Ramos (cell line): ENCODE results near the gene ARSA.
"Not testable (repeated sequence)": the region's sequence is repeated elsewhere in the genome, so short reads cannot be mapped to it uniquely, and the experiment has no call there.

Experiments
- in situ Hi-C: fragments of 300-500 bp; cut with MboI; formaldehyde crosslinking; loops from one replicate; pipeline ENCODE4 v1.14.3; 2022; ENCODE audit warnings: low sequenced_read_pairs; ENCODE audit not compliant: unreplicated experiment

The ARSA gene

DNA sequence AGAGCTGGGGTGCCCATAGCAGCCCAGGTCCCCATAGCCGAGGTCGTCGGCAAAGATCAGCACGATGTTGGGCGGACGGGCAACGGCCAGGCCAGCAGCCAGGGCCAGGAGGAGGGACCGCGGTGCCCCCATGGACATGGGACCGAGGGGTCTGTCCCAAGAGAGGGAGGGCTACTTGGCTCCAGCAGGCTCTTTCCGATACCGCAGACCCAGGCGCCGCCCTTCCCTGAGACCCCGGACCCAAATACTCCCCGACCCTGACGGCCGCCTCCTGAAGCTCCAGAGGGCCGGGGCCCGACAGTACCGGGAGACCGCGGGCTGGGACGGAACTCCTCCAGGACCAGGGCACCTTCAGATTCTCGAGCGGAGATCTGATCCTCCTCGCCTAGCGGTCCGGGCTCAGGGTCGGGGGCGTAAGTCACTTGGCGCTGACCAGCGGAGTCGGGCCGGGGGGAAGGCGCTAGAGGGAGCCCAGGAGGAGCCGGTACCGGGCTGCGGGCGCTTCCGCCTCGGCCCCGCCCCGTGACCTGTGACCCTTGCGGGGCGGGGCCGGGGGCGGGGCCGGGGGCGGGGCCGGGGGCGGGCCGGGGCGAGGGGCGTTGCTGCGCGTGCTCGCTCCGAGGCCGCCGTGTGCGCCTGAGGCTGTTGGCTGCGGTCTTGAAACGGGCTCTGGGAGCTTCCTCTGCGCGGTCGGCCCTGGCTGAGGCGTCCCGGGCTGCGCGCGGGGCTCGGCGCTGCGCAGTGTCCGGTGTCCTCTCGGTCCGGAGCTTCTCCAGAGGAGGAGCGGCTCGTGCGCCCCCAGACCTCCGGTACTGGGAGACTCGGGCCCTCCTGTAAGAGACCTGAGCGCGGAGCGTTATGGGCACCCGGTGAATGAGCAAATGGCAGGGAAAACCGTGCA, at the start of gene ARSA:
ARSA (minus strand) TSS at position 511 of the 901 bp plus-strand sequence; CDS start at position 138, 373 bp downstream.
- in situ Hi-C loops = no loop called here

DNA sequence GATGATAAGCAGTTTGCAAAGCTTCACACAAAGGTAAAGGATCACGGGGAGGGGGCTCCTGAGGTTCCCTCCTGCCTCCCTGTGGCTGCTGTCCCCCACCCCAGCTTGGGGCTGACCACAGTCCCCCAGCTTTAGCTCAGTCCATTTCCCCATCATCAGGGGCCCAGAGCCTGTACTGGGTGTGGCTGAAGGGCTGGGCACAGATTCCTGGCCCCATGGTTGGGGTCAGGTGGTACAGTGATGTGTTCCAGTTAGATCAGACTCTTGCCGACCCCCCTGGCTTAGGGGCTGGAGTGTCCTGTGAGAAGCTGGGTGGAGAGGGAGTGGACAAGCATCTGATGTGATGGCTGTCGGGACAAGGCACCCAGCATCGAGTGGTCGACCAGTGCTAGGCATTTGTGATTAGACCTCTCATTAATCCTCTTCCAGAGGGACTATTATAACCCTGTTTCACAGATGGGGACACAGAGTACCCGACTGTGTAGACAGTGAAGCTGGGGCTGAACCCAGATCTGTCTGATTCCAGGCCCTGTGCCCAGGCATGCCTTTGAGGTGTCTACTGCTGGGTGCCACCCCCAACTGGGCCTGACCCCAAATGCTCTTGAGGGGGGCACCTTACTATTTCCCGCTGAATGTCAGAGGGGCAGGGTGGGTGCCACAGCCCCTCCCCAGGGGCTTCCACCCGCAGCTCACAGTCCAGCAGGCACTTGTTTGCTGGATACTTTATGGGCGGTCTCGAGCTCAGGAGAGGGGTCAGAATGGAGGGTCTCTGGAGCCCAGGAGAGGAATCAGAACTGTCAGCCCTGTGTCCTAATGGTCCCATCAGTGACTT, 48.9 kb upstream of the ARSA start:
- in situ Hi-C loops = no loop called here

DNA sequence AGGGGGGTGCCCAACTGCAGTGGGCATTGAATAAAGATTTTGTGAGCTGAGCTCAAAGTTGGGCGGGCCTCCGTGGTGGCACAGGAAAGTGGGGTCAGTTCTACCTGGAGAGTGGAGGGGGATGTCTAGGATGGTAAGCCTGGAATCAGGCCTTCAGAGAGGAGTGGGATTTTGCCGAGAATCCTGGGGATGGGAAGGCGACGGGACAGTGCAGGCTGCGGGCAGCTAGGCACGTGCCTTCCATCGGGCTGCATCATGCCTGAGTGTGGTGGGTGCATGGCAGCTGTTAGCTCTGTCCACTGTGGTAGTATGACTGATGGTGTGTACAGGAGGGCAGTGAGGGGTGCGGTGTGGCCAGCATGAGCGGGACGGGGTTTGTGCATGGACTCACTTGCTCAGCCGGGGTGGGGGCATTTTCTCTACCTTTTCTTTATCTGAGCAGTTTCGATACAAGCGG, 48.3 kb upstream of the ARSA start:
- in situ Hi-C loops = no loop called here

DNA sequence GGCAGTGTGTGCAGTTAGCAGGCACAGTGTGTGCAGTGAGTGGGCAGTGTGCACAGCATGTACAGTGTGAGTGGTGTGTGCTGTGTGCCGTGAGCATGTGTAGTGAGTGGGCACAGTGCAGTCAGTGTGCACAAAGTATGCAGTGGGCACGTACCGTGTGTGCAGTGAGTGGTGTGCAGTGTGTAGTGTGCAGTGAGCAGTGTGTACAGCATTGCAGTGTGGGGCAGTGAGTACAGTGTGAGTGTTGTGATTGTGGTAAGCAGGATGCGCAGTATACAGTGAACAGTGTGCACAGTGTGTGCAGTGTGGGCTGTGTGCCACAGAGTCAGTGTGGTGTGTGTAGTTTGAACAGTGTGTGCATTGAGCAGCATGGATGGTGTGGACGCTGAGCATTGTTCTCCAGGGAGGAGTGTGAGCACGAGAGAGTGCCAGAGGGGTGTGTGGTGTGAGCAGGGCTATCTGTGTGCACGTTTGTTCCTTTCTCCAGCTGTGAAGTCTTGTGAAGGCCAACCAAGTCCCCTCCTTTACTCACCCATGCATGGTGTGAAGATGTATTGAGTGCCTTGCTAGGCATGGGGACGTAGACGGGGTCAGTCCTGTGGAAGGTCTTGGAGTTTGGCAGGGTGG, 47.7 kb upstream of the ARSA start:
- in situ Hi-C loops = no loop called here

DNA sequence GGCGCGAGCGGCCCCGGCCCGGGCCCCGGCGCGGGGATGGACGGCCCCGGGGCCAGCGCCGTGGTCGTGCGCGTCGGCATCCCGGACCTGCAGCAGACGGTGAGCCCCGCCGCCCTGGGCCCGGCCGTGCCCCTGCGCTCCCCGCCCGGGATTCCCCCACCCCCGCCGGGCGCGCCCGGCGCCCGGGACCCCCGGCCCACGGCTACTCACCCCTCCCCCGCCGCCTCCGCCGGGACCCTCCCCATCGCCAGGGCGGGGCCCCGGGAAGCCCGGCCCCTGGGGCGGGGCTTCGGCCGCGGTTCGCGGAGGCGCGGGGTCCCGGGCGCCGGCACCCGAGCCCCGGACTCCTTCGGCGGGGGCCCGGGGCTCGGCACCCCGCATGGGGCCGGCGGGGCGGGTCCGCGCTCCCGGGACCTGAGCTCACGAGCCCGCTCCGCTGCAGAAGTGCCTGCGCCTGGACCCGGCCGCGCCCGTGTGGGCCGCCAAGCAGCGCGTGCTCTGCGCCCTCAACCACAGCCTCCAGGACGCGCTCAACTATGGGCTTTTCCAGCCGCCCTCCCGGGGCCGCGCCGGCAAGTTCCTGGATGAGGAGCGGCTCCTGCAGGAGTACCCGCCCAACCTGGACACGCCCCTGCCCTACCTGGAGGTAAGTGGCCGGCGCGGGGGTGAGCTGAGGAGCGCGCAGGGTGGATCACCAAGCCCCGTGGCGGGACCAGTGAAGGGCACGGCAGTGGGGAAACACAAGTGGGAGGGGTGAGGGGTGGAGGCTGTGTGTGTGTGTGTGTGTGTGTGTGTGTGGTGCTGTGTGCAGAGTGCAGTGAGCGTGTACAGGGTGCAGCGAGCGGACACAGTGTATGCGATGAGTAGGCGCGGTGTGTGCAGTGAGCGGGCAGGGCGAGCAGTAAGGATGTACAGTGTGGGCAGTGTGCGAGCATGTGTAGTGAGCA, 46.9 kb upstream of the ARSA start:
- in situ Hi-C loops = no loop called here

DNA sequence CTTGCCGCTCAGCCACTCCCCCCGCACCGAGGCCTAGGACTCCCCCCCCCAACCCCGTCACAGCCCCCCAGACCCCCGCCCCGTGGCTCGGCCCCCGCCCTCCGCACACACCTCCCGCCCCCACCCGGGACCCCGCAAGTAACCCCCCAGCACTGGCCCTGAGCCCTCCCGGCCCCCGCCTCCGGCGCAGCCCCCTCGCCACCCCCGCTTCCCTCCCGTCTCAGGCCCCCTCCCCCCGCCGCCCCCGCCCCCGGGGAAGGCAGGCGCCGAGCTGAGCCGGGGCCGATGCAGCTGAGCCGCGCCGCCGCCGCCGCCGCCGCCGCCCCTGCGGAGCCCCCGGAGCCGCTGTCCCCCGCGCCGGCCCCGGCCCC, 46.2 kb upstream of the ARSA start:
- in situ Hi-C loops = no loop called here

DNA sequence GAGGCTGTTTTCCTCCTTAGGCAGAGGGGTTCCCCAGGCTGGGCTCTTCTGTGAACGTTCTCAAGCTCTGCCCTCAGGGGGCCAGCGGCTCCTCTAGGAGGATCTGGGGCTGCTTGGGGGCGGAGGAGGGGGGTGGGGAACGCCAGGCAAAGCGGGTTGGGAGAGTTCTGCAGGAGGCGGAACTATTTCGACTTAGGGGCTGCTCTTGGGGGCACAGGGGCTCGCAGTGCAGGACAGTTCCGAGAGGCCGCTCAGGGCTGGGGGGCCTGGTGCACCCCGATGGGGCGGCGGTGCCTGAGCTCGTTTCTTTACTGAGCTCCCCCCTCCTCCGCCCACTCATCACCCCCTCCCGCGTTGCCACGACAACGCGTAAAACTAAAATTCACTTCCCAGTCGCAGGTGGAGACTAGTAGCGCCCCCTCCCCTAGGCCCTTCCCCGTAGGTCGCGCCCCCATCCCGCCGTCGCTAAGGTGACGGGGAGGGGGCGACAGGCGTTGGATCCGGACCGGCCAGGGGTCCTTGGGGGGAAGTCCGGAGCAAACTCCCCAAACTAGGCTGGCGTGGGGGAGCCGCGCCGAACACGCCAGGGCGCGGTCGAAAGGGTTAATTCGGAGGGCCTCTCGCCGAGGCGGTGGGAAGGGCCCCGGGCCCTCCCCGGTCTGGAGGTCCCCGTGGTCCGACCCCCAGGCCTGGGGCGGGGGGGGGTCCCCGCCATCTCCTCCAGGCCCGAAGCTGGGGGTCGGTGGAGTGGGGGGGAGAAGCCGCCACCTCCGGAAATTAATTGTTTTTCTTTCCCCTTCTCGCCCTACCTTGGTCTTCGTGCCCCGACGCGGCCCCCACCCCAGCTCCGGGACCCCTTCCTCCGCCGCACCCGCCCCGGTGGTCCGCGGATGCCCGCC, 45.5 kb upstream of the ARSA start:
- in situ Hi-C loops = no loop called here

DNA sequence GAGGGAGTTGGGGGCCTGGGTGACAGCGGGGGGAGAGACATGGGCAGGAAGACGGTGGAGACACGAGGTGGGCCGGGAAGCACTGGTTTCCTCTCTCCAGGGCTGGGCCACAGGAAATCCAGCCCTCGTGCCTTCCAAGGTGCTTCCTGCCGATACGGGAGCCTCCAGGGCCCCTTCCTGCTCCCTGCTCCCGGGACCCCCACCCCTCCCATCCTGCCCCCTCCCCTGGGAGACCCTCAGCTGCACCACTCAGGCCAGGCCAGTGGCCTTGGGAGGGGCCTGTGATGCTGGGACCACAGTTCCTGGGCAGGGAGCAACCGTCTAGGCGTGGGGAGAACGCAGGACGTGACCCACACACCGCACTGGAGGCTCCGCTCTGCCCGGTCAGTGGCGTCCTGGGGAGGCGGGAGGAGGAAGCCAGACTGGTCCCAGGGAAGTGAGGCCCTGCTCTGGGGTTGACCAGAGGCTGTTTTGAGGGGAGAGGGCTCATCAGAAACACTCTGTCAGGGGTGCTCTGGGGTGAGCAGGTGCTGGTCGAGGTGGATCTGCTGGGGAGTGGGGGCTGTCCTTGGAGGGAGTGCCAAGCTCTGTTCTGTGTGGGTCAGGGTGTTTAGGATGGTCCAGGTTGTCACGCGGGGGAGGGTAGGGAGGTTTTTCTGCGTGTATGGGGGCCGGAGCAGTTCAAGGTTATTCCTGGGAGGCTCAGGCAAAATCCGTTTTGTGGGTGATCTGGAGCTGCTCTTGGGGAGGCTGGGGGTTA, 44.7 kb upstream of the ARSA start, which contains the start of gene SHANK3:
SHANK3 (plus strand) TSS at position 353 of the 760 bp plus-strand sequence.
- in situ Hi-C loops = no loop called here

DNA sequence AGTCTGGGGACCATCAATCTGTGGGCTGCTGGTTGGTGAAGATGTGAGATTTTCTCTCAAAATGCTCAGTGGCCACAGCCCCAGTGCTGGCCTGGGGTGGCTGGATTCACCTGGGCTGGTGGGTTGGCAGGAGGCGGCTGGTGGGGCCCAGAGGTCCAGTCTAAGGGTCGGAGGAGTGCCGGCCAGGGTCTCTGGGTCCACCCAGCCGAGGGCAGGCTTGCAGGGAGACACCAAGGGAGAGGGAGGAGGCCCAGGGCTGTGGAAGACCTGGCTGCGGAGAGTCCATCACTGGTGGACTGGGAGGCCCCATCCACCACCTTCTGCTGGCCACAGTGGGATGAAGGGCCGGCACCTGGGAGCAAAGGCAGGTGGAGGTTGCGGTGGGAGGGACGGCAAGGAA, 44.1 kb upstream of the ARSA start:
- in situ Hi-C loops = no loop called here

DNA sequence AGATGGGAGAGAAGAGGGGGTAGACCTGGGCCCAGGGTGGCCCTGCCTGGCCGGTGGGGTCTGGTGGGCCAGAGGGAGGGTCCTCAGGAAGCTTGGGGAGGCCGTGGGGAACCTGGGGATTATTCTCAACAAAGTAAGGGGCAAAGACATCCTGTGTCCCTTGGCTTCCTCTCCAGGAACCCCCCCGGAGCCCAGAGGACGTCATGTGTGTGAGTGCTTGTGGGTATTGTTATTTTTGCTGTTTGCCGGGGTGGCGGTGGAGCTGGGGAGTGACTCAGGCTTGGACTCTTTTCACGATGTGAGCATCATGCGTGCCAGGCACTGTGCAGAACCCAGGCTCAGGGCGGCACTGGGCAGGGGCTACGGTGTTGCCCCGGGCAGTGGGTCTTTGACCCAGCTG, 43.7 kb upstream of the ARSA start:
- in situ Hi-C loops = no loop called here

DNA sequence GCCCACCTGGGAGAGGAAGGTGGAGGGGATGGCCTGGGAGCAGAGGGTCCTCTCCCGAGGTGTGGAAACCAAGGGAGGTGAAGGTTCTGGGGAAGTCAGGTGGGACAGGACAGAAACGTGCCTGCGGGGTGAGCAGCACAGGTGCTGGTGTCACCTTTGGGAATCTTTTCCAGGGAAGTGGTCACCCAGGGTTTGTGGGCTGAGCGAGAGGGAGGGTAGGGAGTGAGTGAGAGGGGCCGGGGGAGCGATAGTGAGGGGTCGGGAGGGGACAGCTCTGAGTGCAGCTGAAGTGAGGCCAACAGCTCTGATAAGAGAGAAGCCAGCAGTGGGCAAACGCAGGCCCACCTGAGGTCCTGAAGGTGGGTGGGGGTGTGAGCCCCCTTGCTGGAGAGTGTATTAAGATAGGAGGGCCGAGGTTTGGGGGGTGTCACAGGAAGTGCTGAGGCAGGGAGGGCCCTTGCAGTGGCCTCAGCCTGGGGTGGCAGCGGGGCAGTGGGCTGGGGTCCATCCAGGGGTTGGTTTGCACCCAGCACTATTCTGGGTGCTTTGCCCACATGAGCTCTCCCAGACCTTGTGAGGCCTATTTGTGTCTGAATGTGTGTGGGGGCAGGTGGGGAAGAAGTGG, 43.1 kb upstream of the ARSA start:
- in situ Hi-C loops = no loop called here

DNA sequence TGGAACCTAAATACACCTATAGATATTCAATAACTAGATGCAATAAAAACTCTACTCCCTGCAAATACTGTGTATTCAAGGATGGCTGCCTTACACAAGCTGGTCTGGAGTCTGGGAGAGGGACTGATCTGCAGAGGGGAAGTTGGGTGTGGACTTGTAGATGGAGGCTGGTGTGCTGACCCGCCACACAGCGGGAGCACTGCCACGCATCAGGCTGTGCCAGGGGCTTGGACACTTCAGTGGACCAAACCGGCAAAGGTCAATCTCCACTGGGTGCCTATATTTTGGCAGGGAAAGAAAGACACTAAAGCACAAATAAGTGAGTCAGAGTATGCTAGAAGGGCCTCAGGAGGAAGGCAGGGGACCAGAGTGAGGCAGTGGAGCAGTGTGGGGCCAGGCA, 42.6 kb upstream of the ARSA start:
- in situ Hi-C loops = no loop called here

DNA sequence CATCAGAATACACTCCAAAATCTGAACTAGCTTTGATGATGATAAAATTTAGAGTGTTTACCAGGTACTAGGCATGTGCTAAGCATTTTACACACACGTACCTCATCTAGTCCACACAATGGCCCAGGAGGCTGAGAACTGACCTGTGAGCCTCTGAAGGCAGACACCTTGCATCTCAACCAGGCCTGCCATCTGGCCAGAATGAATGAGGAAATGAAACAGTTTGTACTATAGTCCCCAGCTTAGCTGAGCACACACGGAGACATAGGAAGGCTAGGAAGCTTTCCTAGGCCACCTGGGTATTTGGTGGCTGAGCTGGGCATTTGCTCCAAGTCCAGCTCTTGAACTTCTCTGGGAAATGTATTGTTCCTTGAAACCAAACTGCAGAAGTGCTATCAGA, 37.8 kb upstream of the ARSA start:
- in situ Hi-C loops = no loop called here

DNA sequence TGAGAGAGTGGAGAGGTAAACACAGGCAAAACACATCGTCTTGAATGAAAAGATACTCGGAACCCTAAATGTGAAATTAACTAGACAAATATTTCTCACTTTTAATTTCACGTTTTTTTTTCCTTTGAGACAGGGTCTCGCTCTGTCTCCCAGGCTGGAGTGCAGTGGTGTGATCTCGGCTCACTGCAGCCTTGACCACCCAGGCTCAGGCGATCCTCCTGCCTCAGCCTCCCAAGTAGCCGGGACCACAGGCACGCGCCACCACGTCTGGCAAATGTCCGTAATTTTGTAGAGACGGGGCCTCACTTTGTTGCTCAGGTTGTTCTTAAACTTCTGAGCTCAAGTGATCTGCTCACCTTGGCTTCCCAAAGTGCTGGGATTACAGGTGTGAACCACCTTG, 37.3 kb upstream of the ARSA start:
- in situ Hi-C loops = no loop called here

DNA sequence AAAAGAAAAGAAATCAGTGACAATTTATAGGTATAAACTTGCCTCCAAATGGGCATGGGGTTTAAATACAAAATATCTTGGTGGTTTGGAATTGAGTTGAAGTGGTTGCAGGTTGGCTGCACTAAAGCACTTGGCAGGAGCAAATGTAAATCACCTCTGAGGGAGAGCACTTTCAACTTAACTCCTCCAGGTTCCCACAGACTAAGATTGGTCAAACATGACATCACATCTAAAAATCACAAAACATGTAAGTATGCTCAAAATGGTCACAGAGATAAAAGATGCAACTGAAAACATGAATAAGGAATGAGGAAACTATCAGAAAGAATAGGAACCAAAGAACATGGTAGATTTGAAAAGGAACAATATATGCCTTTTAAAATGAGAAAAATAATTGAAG, 32.4 kb upstream of the ARSA start:
- in situ Hi-C loops = no loop called here

DNA sequence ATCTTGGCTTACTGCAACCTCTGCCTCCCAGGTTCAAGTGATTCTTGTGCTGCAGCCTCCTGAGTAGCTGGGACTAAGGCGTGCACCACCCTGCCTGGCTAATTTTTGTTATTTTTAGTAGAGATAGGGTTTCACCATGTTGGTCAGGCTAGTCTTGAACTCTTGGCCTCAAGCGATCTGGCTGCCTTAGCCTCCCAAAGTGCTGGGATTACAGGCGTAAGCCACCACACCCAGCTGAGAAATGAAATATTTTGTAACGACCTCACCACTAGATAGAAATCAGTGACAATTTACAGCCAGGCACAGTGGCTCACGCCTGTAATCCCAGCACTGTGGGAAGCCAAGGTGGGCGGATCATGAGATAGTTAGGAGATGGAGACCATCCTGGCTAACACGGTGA, 31.8 kb upstream of the ARSA start:
- in situ Hi-C loops = not testable (repeated sequence)

DNA sequence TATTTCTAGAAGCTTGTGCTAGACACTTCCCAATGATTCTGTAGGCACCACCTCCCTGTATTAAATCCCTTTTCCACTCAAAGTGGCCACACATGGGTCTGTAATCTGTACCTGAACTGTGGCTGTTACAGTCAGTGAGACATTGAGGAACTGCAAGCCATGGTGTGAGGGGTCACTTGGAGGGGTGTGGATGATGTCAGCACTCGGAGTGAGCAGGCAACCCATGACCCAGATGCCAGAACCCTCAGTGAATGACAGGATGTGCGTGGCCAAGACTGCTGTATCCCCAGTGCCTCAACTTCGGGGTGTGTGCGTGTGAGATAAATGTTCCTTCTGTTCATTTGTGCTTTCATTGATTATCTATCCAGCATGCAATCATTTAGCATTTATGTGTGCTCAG, 30.0 kb upstream of the ARSA start:
- in situ Hi-C loops = no loop called here
